ENCODE results near the gene MRPL16. TPM values are rescaled to one million over a fixed set of nuclear protein-coding genes. Genes with fewer than 3 reads are reported as not detected.
A peak's percentile ranks its signal among the peaks of the same experiment; 100 is the strongest.
"Not testable (repeated sequence)": the region's sequence is repeated elsewhere in the genome, so short reads cannot be mapped to it uniquely, and the experiment has no call there.

Gene MRPL16
- polyA plus RNA-seq, 6 donors from 2014 or later = 61.8 to 95.9 (median 84.3) TPM

- H3K4me1 Mint-ChIP-seq = no peaks in the 10 kb centered on the region
- H3K27ac Mint-ChIP-seq = no peak overlapping the region
- H3K36me3 Mint-ChIP-seq = peaks cover 18 to 20% of the 10 kb centered on the region in 2 donors
- DNase-seq (no peak), ATAC-seq (ENCODE audit: low read depth in 2 of 2) (peak; percentile 16 to 23)
- no peak overlapping the region for H3K4me3 Mint-ChIP-seq
- no peaks in the 10 kb centered on the region for H3K9me3 Mint-ChIP-seq
- H3K27me3 Mint-ChIP-seq = no peaks in the 10 kb centered on the region
Measured at GRCh38 chr11:59801981-59802638, 8.5 kb downstream of the MRPL16 start.

- no peaks in the 10 kb centered on the region for H3K27me3 Mint-ChIP-seq
- DNase-seq = no peak
- peak overlapping the region in 1 of 6 donors; percentile 54 for H3K27ac Mint-ChIP-seq
- no peaks in the 10 kb centered on the region for H3K4me1 Mint-ChIP-seq
- no peak for ATAC-seq (ENCODE audit: low read depth in 2 of 2)
- no peak overlapping the region for H3K4me3 Mint-ChIP-seq
- H3K36me3 Mint-ChIP-seq = peaks cover 10 to 16% of the 10 kb centered on the region in 2 donors
- H3K9me3 Mint-ChIP-seq = no peaks in the 10 kb centered on the region
Measured at GRCh38 chr11:59801160-59801706, 9.3 kb downstream of the MRPL16 start.

DNA sequence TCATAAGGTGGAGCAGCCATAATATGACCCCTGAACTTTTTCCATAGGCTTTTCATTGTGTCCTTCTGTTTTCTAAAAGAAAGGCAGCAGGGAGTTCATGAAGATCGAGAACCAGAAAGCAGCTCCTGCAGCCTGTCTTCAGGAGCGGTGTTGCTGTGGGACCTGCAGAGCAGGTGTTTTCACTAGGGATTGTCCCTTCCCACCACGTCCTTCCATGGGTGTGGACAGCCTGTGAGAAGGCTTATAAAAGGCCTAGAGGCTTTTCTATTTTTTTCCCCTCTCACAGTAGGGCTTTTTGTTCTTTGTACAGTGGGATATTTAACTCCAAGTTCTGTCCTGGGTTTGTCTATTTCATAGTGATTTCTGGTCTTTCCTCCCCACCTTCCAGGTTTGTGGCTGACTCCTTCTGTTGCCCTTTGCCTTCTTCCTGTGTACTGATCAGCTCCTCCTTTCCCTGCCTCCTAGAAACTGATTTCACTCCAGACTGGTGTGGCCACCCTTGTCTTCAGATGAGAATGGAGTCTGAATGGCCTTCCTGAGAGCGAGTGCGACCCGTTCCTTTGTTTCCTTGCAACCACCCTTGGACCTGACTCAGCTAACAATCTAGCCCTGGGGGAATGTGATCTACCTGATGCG, 10.1 kb downstream of the MRPL16 start:
- DNase-seq = no peak
- H3K9me3 Mint-ChIP-seq = no peaks in the 10 kb centered on the region
- no peaks in the 10 kb centered on the region for H3K27me3 Mint-ChIP-seq
- H3K4me3 Mint-ChIP-seq = no peak overlapping the region
- no peaks in the 10 kb centered on the region for H3K4me1 Mint-ChIP-seq
- peaks cover 16 to 23% of the 10 kb centered on the region in 2 donors for H3K36me3 Mint-ChIP-seq
- no peak for ATAC-seq (ENCODE audit: low read depth in 2 of 2)
- peak overlapping the region in 1 of 6 donors; percentile 82 for H3K27ac Mint-ChIP-seq

- H3K36me3 Mint-ChIP-seq = peaks cover 41 to 49% of the 10 kb centered on the region in 2 donors
- H3K4me3 Mint-ChIP-seq = no peak overlapping the region
- no peak for ATAC-seq (ENCODE audit: low read depth in 2 of 2)
Measured at GRCh38 chr11:59794417-59794816, 16.2 kb downstream of the MRPL16 start.

GRCh38 chr11:59792507-59792906, 18.1 kb downstream of the MRPL16 start:
- H3K9me3 Mint-ChIP-seq = no peaks in the 10 kb centered on the region
- DNase-seq (no peak), ATAC-seq (ENCODE audit: low read depth in 2 of 2) (no peak)
- H3K27ac Mint-ChIP-seq = no peak overlapping the region
- H3K4me3 Mint-ChIP-seq = no peak overlapping the region
- H3K4me1 Mint-ChIP-seq = no peaks in the 10 kb centered on the region
- no peaks in the 10 kb centered on the region for H3K27me3 Mint-ChIP-seq
- H3K36me3 Mint-ChIP-seq = peaks cover 47 to 52% of the 10 kb centered on the region in 2 donors

More at GRCh38 chr11:59794417-59794816, 16.2 kb downstream of the MRPL16 start:
- no peak overlapping the region for H3K27ac Mint-ChIP-seq
- no peaks in the 10 kb centered on the region for H3K27me3 Mint-ChIP-seq
- no peak for DNase-seq
- H3K4me1 Mint-ChIP-seq = no peaks in the 10 kb centered on the region
- no peaks in the 10 kb centered on the region for H3K9me3 Mint-ChIP-seq

- H3K4me1 Mint-ChIP-seq = peaks cover 1 to 2% (median 2%) of the 10 kb centered on the region in 3 donors
- H3K9me3 Mint-ChIP-seq = no peaks in the 10 kb centered on the region
- H3K27me3 Mint-ChIP-seq = no peaks in the 10 kb centered on the region
- ATAC-seq (ENCODE audit: low read depth in 2 of 2) = no peak
- no peak overlapping the region for H3K4me3 Mint-ChIP-seq
- peaks cover 42 to 51% of the 10 kb centered on the region in 2 donors for H3K36me3 Mint-ChIP-seq
- no peak overlapping the region for H3K27ac Mint-ChIP-seq
- no peak for DNase-seq
Measured at GRCh38 chr11:59791639-59792038, 18.9 kb downstream of the MRPL16 start.

DNA sequence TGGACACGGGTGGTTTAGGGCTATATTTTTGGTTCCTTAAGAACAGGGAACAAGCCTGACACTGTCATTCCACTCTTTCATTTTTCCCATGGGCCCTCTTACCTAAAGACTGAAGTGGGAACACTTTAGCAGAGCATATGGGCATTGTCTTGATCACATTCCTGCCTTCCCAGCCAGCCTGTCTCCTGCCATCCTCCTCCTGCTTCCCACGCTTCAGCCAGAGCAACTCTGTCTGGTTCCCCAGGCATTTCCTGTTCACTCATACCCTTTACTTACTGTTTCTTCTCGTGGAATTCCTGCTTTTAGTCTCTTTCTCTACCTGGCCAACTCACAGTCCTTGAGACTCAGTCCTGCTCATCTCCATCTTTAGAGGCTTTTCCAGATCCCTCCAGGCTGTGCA, 22.8 kb downstream of the MRPL16 start:
- ATAC-seq (ENCODE audit: low read depth in 2 of 2) = no peak
- Mint-ChIP-seq H3K4me3 (no peak overlapping the region), H3K4me1 (peaks cover 5 to 7% (median 6%) of the 10 kb centered on the region in 3 donors), H3K27ac (peak overlapping the region in 1 of 6 donors; percentile 28), H3K9me3 (no peaks in the 10 kb centered on the region), H3K27me3 (no peaks in the 10 kb centered on the region), H3K36me3 (peaks cover 24 to 32% of the 10 kb centered on the region in 2 donors)
- no peak for DNase-seq

DNA sequence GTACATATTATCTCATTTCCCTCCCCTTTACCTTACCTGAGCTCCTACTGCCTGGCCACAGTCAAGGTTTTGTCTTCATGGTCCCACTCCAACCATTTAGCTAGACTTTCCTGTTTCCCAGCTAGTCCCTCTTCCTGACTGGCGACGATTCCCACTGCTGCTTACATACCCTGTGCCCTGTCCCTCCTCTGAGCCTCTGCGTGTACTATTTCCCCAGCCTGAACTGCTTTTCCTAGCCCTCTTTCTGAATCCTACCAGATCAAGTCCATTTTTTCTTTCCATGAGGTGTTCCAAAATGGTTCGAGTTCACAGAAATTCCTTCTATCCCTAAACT, 23.4 kb downstream of the MRPL16 start:
- no peak for DNase-seq
- Mint-ChIP-seq H3K27ac (peak overlapping the region in 2 of 6 donors; percentile 31 to 72), H3K4me3 (peak overlapping the region in 1 of 8 donors; percentile 34), H3K9me3 (no peaks in the 10 kb centered on the region), H3K27me3 (no peaks in the 10 kb centered on the region), H3K4me1 (peaks cover 5 to 7% (median 6%) of the 10 kb centered on the region in 3 donors), H3K36me3 (peaks cover 18 to 26% of the 10 kb centered on the region in 2 donors)
- no peak for ATAC-seq (ENCODE audit: low read depth in 2 of 2)

DNA sequence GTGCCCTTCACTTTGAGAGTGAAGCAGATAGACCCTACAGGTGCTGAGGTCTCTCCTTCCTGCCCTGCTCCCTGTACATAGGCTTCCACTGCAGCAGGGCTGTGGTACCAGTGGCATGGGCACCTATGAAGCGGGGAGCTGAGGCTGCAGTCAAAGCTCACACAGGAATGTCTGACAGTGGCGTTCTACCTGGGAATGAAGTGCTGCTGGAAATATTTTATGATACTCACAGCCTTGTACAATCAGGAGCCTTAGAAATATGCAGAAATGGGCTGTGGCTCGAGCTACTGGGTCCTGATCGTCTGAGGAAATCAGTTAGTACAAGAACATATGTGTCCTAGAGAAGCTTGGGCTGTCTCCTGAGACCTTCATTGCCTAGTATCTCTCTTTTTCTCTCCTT, 24.8 kb downstream of the MRPL16 start:
- H3K4me3 Mint-ChIP-seq = no peak overlapping the region
- DNase-seq = no peak
- H3K27ac Mint-ChIP-seq = no peak overlapping the region
- ATAC-seq (ENCODE audit: low read depth in 2 of 2) = no peak
- peaks cover 17 to 32% of the 10 kb centered on the region in 2 donors for H3K36me3 Mint-ChIP-seq
- peaks cover 5 to 11% (median 7%) of the 10 kb centered on the region in 3 donors for H3K4me1 Mint-ChIP-seq
- peaks cover 0 to 3% (median 0%) of the 10 kb centered on the region in 7 donors for H3K9me3 Mint-ChIP-seq
- no peaks in the 10 kb centered on the region for H3K27me3 Mint-ChIP-seq

DNA sequence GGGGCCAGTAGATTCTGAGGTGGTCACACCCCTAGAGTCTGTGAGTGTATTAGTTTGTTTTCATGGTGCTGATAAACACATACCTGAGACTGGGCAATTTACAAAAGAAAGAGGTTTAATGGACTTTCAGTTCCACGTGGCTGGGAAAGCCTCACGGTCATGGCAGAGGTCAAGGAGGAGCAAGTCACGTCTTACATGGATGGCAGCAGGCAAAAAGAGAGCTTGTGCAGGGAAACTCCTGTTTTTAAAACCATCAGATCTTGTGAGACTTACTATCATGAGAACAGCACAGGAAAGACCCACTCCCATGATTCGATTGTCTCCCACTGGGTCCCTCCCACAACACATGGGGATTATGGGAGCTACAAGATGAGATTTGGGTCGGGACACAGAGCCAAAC, 26.1 kb downstream of the MRPL16 start:
- H3K4me1 Mint-ChIP-seq = peaks cover 5 to 11% (median 7%) of the 10 kb centered on the region in 3 donors
- not testable (repeated sequence) for ATAC-seq (ENCODE audit: low read depth in 2 of 2); H3K4me3 Mint-ChIP-seq; H3K27me3 Mint-ChIP-seq; H3K9me3 Mint-ChIP-seq; DNase-seq
- peak overlapping the region in 2 of 6 donors; percentile 2 to 35 for H3K27ac Mint-ChIP-seq
- H3K36me3 Mint-ChIP-seq = peaks cover 12 to 32% of the 10 kb centered on the region in 2 donors

DNA sequence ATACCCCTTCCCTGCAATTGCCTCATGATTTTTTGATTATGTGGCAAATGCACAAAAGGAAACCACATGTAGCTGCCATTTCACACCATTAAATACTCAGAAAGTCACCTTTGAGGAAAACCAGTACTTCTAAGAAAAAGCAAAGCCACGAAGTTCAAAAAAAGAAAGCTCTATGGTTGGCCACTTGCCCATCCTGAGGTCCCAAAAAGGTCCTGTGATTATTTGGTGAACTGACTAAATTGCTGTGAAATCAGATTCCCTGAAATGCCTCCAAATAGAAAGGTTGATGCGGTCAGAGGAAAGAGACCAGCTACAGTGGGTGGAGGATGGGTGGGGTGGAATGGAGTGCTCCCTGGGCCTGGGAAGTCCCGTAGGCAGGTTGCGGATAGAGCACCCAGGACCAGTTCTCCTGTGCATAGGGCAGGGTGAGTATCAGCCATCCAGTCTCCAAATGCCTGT, 26.9 kb downstream of the MRPL16 start:
- no peak overlapping the region for H3K4me3 Mint-ChIP-seq
- peaks cover 0 to 3% (median 0%) of the 10 kb centered on the region in 7 donors for H3K9me3 Mint-ChIP-seq
- ATAC-seq (ENCODE audit: low read depth in 2 of 2) (no peak), DNase-seq (no peak)
- H3K27me3 Mint-ChIP-seq = no peaks in the 10 kb centered on the region
- peaks cover 9 to 29% of the 10 kb centered on the region in 2 donors for H3K36me3 Mint-ChIP-seq
- no peak overlapping the region for H3K27ac Mint-ChIP-seq
- H3K4me1 Mint-ChIP-seq = peaks cover 5 to 11% (median 7%) of the 10 kb centered on the region in 3 donors

- Mint-ChIP-seq H3K36me3 (peaks cover 9 to 16% of the 10 kb centered on the region in 2 donors), H3K27me3 (no peaks in the 10 kb centered on the region), H3K9me3 (peaks cover 0 to 3% (median 0%) of the 10 kb centered on the region in 7 donors), H3K27ac (no peak overlapping the region), H3K4me3 (no peak overlapping the region), H3K4me1 (peaks cover 5 to 11% (median 7%) of the 10 kb centered on the region in 3 donors)
- DNase-seq (no peak), ATAC-seq (ENCODE audit: low read depth in 2 of 2) (no peak)
Measured at GRCh38 chr11:59782080-59782479, 28.5 kb downstream of the MRPL16 start.

DNA sequence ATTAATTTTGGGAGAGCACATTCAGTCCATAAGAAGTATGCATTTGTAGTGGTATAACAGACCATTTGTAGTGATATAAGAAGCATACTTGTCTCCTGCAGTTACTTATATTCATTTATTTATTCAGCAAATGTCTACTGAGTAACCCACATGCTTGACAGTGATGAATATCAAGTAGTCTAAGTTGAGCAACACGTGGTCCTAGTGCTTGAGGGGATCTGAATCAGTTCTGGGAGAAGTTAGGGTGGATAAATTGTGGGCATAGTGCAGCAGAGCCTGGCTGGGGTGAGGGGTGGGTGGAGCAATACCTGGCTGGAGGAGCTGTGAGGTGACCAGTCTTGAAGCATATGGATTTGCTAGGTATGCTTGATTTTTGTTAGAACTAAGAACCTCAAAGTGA, 31.1 kb downstream of the MRPL16 start:
- ATAC-seq (ENCODE audit: low read depth in 2 of 2) = no peak
- H3K27me3 Mint-ChIP-seq = no peaks in the 10 kb centered on the region
- no peak overlapping the region for H3K4me3 Mint-ChIP-seq
- H3K9me3 Mint-ChIP-seq = peaks cover 0 to 3% (median 0%) of the 10 kb centered on the region in 7 donors
- peaks cover 0 to 5% (median 0%) of the 10 kb centered on the region in 3 donors for H3K4me1 Mint-ChIP-seq
- no peak overlapping the region for H3K27ac Mint-ChIP-seq
- H3K36me3 Mint-ChIP-seq = peaks cover 8 to 9% of the 10 kb centered on the region in 2 donors
- no peak for DNase-seq

GRCh38 chr11:59778122-59778521, 32.5 kb downstream of the MRPL16 start:
- no peak overlapping the region for H3K4me3 Mint-ChIP-seq
- no peaks in the 10 kb centered on the region for H3K27me3 Mint-ChIP-seq

More at GRCh38 chr11:59778122-59778521, 32.5 kb downstream of the MRPL16 start:
- H3K9me3 Mint-ChIP-seq = peaks cover 0 to 3% (median 0%) of the 10 kb centered on the region in 7 donors
- peaks cover 0 to 5% (median 2%) of the 10 kb centered on the region in 3 donors for H3K4me1 Mint-ChIP-seq
- DNase-seq (no peak), ATAC-seq (ENCODE audit: low read depth in 2 of 2) (no peak)
- H3K36me3 Mint-ChIP-seq = peaks cover 8 to 9% of the 10 kb centered on the region in 2 donors
- H3K27ac Mint-ChIP-seq = peak overlapping the region in 1 of 6 donors; percentile 9
